ENCODE measurements around the gene FAM174B. TPM values are rescaled to one million over a fixed set of nuclear protein-coding genes. Genes with fewer than 3 reads are reported as not detected.
A peak's percentile ranks its signal among the peaks of the same experiment; 100 is the strongest.

FAM174B gene
- total and polyA plus RNA-seq, 2 donors from 2014 or later: 9.8 to 13.8 TPM

GRCh38 chr15:92666780-92667179, 11.2 kb upstream of the FAM174B start:
- DNase-seq: peak in 4 of 5 donors; percentile 40 to 79 (median 58)
- H3K27ac ChIP-seq (ENCODE audit: low read depth in 2 of 2, low read length in 2 of 2): peak overlapping the region in 1 of 2 donors; percentile 29

GRCh38 chr15:92665100-92665555, 9.6 kb upstream of the FAM174B start:
- no peaks in the 10 kb centered on the region for H3K9me3 ChIP-seq (ENCODE audit: control insufficient read depth in 2 of 3, insufficient read depth in 1 of 3, low read length in 3 of 3)
- FAIRE-seq (peak; percentile 21), DNase-seq (peak in 2 of 5 donors; percentile 26 to 42)
- H3K36me3 ChIP-seq (ENCODE audit: control insufficient read depth in 2 of 3, insufficient read depth in 3 of 3, low read length in 3 of 3): no peaks in the 10 kb centered on the region
- peak overlapping the region in 1 of 3 donors; percentile 4 for H3K4me3 ChIP-seq (ENCODE audit: low read length in 3 of 3)
- peaks cover 0 to 7% (median 0%) of the 10 kb centered on the region in 3 donors for H3K4me1 ChIP-seq (ENCODE audit: control insufficient read depth in 2 of 3, insufficient read depth in 2 of 3, low read depth in 1 of 3, low read length in 3 of 3)
- H3K9ac ChIP-seq (ENCODE audit: low read length in 3 of 3): no peak overlapping the region
- no peak for TF ChIP-seq CTCF (IDR thresholded peaks at IDR 0.05; ENCODE audit: borderline replicate concordance, extremely low read depth, insufficient read depth)
- no peak overlapping the region for H3K27ac ChIP-seq (ENCODE audit: low read depth in 2 of 2, low read length in 2 of 2)
- intact Hi-C loops (cut with DNase I): no loop called here
- H3K27me3 ChIP-seq (ENCODE audit: control insufficient read depth, insufficient read depth, low read length): no peaks in the 10 kb centered on the region

More at GRCh38 chr15:92666780-92667179, 11.2 kb upstream of the FAM174B start:
- Histone ChIP-seq H3K27me3 (ENCODE audit: control insufficient read depth, insufficient read depth, low read length) (no peaks in the 10 kb centered on the region), H3K9me3 (ENCODE audit: control insufficient read depth in 2 of 3, insufficient read depth in 1 of 3, low read length in 3 of 3) (no peaks in the 10 kb centered on the region), H3K4me3 (ENCODE audit: low read length in 3 of 3) (no peak overlapping the region), H3K36me3 (ENCODE audit: control insufficient read depth in 2 of 3, insufficient read depth in 3 of 3, low read length in 3 of 3) (no peaks in the 10 kb centered on the region), H3K9ac (ENCODE audit: low read length in 3 of 3) (no peak overlapping the region), H3K4me1 (ENCODE audit: control insufficient read depth in 2 of 3, insufficient read depth in 2 of 3, low read depth in 1 of 3, low read length in 3 of 3) (peaks cover 0 to 7% (median 0%) of the 10 kb centered on the region in 3 donors)
- FAIRE-seq: no peak
- TF ChIP-seq CTCF (IDR thresholded peaks at IDR 0.05; ENCODE audit: borderline replicate concordance, extremely low read depth, insufficient read depth): no peak
- intact Hi-C loops (cut with DNase I): no loop called here

- FAIRE-seq (no peak), DNase-seq (peak in 1 of 5 donors; percentile 30)
- H3K27ac ChIP-seq (ENCODE audit: low read depth in 2 of 2, low read length in 2 of 2): no peak overlapping the region
- no peaks in the 10 kb centered on the region for H3K9me3 ChIP-seq (ENCODE audit: control insufficient read depth in 2 of 3, insufficient read depth in 1 of 3, low read length in 3 of 3)
- no peak overlapping the region for H3K9ac ChIP-seq (ENCODE audit: low read length in 3 of 3)
- no peaks in the 10 kb centered on the region for H3K36me3 ChIP-seq (ENCODE audit: control insufficient read depth in 2 of 3, insufficient read depth in 3 of 3, low read length in 3 of 3)
- intact Hi-C loops (cut with DNase I): no loop called here
- H3K27me3 ChIP-seq (ENCODE audit: control insufficient read depth, insufficient read depth, low read length): no peaks in the 10 kb centered on the region
- no peak overlapping the region for H3K4me3 ChIP-seq (ENCODE audit: low read length in 3 of 3)
- H3K4me1 ChIP-seq (ENCODE audit: control insufficient read depth in 2 of 3, insufficient read depth in 2 of 3, low read depth in 1 of 3, low read length in 3 of 3): peaks cover 0 to 7% (median 0%) of the 10 kb centered on the region in 3 donors
- no peak for TF ChIP-seq CTCF (IDR thresholded peaks at IDR 0.05; ENCODE audit: borderline replicate concordance, extremely low read depth, insufficient read depth)
Observed at GRCh38 chr15:92664178-92664900, 8.8 kb upstream of the FAM174B start.
